PFSK-1 (cell line): ENCODE data around the gene CDH1.

Experiments
- POLR2AphosphoS5 ChIP-seq: IDR thresholded peaks from 2 replicates; pipeline ENCODE4 v1.6.1; 2012; ENCODE audit warnings: low read depth, mild to moderate bottlenecking, control low read depth, low read length, moderate library complexity
- REST ChIP-seq, 2 experiments: IDR thresholded peaks; 2 replicates each; pipeline versions ENCODE4 v1.6.1 to v1.8.0; 2011 to 2012; ENCODE audit warnings: low read depth in 2 of 2, low read length in 2 of 2, control low read depth in 1 of 2, inconsistent platforms in 1 of 2, mild to moderate bottlenecking in 1 of 2, moderate library complexity in 1 of 2; ENCODE audit not compliant: insufficient read depth in 1 of 2
- SIN3A ChIP-seq: IDR thresholded peaks from 2 replicates; pipeline ENCODE4 v1.6.1; 2012; ENCODE audit warnings: mild to moderate bottlenecking, low read length, moderate library complexity, borderline replicate concordance; ENCODE audit not compliant: insufficient read depth
- TAF1 ChIP-seq: IDR thresholded peaks from 2 replicates; pipeline ENCODE4 v1.6.1; 2012; ENCODE audit warnings: low read length, control low read depth, borderline replicate concordance; ENCODE audit not compliant: insufficient read depth

DNA sequence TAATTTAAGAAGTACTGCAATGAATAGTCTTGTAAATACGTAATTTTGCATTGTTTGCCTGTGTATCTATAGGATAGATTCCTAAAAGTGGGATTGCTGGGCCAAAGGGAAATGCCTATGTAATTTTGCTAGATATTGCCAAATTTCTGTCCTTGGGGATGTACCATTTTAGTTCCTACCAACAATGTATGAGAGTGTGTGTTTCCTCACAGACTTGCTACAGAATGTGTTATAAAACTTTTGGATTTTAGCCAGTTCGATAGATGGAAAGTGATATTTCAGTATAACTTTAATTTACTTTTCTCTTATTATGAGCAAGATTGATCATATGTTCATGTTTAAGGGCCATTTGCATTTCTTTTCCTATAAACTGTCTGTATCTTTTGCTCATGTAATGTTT lies 114.5 kb downstream of the CDH1 start:
- TF ChIP-seq POLR2AphosphoS5 (no peak), TAF1 (no peak), REST (IDR thresholded peaks at IDR 0.05; ENCODE audit: insufficient read depth in 1 of 2, low read depth in 2 of 2, low read length in 2 of 2) (no peak), SIN3A (no peak)
